ENCODE results near the gene SPACA9. TPM values are rescaled to one million over a fixed set of nuclear protein-coding genes. Genes with fewer than 3 reads are reported as not detected.

Gene SPACA9
- total RNA-seq, 6 experiments from 2014 or later, result 0.86 to 2.0 (median 1.3) TPM

DNA sequence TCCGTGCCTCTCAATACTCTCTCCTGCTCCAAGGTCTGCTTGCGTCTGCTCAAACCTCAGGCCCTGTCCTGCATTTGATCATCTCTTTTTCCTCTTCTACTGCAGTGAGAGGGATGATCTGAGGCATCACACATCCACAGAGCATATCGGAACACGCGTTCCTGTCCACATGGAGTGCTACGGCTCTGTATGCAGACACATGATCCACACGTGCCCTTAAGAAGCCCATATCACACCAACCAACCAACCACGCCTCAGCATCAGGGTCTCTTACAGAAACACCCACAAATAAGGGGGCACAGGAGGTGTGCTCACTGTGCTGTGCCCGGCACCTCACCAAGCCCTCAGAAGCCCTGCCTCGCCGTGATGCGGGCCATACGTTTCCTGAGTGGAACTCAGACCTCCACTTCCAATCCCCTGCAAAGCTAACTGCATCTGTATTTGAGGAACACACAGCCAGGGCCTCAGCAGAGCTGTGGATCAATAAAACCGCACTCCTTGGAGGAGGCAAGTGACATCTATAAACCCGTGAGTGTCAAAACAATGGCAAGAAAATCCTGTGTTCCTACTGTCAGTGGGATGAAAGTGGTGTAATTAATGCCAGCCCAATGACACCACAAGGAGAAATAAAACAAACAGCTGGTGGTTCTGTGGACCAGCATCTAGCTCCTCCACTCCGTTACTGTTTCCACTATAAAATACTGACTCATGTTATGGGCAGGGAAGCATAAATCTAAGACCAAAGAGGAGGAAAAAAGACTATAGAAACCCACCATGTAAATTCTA is 41.0 kb upstream of the SPACA9 start:
- ATAC-seq (no peak), DNase-seq (no peak)
- no peak overlapping the region for H3K27ac ChIP-seq
- TF ChIP-seq POLR2A (IDR thresholded peaks at IDR 0.05), result no peak
- TF ChIP-seq, protein P1, sequence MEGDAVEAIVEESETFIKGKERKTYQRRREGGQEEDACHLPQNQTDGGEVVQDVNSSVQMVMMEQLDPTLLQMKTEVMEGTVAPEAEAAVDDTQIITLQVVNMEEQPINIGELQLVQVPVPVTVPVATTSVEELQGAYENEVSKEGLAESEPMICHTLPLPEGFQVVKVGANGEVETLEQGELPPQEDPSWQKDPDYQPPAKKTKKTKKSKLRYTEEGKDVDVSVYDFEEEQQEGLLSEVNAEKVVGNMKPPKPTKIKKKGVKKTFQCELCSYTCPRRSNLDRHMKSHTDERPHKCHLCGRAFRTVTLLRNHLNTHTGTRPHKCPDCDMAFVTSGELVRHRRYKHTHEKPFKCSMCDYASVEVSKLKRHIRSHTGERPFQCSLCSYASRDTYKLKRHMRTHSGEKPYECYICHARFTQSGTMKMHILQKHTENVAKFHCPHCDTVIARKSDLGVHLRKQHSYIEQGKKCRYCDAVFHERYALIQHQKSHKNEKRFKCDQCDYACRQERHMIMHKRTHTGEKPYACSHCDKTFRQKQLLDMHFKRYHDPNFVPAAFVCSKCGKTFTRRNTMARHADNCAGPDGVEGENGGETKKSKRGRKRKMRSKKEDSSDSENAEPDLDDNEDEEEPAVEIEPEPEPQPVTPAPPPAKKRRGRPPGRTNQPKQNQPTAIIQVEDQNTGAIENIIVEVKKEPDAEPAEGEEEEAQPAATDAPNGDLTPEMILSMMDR (IDR thresholded peaks at IDR 0.05), result no peak
- 77% methylated on average over 16 of the region's 16 CpGs for WGBS (ENCODE audit: insufficient coverage, low coverage, low lambda C conversion rate, missing lambda C conversion rate)
- no peaks in the 10 kb centered on the region for H3K27me3 ChIP-seq
- H3K36me3 ChIP-seq, result no peaks in the 10 kb centered on the region
- H3K9me3 ChIP-seq, result no peaks in the 10 kb centered on the region
- no peaks in the 10 kb centered on the region for H3K4me1 ChIP-seq
- intact Hi-C loops (cut with DNase I), result no loop called here
- H3K4me3 ChIP-seq, result no peak overlapping the region

DNA sequence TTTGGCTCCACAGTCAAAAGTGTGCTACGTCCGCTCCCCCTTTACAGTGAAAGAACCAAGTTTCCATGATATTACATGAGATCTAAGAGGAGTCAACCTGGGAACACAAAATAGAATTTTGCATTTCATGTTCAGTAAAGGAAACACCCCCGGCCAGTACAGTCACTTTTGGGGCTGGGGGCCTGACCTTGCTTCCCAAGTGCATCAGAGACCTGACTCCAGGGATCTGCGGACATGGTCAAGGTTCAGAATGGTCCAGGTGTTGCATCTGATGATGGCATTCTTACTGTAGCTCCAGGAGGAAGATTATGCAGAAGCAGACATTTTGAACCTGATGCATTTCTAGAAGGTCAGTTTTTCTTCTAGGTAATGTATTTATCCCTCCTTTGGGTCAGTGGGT is 40.4 kb upstream of the SPACA9 start:
- ATAC-seq (no peak), DNase-seq (no peak)
- Histone ChIP-seq H3K36me3 (no peaks in the 10 kb centered on the region), H3K4me1 (no peaks in the 10 kb centered on the region), H3K27me3 (no peaks in the 10 kb centered on the region), H3K4me3 (no peak overlapping the region), H3K27ac (no peak overlapping the region), H3K9me3 (no peaks in the 10 kb centered on the region)
- TF ChIP-seq POLR2A (IDR thresholded peaks at IDR 0.05), result no peak
- TF ChIP-seq, protein P1 (IDR thresholded peaks at IDR 0.05), result no peak
- intact Hi-C loops (cut with DNase I), result no loop called here
- 68% methylated on average over 3 of the region's 4 CpGs for WGBS (ENCODE audit: insufficient coverage, low coverage, low lambda C conversion rate, missing lambda C conversion rate)

DNA sequence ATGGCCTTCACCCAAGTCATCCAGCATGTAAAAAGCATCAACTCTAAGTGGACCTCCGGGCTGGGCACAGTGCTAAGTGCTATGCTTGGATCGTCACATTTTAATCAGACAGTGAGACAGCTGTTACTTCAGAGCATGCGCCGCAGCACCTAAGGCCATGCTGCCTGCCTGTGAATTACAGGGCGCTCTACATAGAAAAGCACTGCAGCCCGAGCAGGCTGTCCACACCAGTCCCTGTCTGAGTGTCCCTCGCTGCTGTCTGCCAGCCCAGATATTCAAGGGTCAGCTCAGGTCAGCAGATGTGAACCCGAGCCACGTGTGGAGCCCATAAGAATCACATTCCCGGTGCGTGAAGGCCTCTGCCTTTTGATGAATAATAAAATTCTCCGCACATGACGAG is 37.7 kb upstream of the SPACA9 start:
- Histone ChIP-seq H3K27me3 (no peaks in the 10 kb centered on the region), H3K4me1 (no peaks in the 10 kb centered on the region), H3K4me3 (no peak overlapping the region), H3K9me3 (no peaks in the 10 kb centered on the region), H3K36me3 (no peaks in the 10 kb centered on the region), H3K27ac (no peak overlapping the region)
- WGBS (ENCODE audit: insufficient coverage, low coverage, low lambda C conversion rate, missing lambda C conversion rate), result 78% methylated on average over 10 of the region's 13 CpGs
- ATAC-seq (no peak), DNase-seq (peak in 1 of 3 donors; percentile 24)
- no peak for TF ChIP-seq POLR2A (IDR thresholded peaks at IDR 0.05)
- TF ChIP-seq, protein P1 (IDR thresholded peaks at IDR 0.05), result no peak
- intact Hi-C loops (cut with DNase I), result no loop called here

DNA sequence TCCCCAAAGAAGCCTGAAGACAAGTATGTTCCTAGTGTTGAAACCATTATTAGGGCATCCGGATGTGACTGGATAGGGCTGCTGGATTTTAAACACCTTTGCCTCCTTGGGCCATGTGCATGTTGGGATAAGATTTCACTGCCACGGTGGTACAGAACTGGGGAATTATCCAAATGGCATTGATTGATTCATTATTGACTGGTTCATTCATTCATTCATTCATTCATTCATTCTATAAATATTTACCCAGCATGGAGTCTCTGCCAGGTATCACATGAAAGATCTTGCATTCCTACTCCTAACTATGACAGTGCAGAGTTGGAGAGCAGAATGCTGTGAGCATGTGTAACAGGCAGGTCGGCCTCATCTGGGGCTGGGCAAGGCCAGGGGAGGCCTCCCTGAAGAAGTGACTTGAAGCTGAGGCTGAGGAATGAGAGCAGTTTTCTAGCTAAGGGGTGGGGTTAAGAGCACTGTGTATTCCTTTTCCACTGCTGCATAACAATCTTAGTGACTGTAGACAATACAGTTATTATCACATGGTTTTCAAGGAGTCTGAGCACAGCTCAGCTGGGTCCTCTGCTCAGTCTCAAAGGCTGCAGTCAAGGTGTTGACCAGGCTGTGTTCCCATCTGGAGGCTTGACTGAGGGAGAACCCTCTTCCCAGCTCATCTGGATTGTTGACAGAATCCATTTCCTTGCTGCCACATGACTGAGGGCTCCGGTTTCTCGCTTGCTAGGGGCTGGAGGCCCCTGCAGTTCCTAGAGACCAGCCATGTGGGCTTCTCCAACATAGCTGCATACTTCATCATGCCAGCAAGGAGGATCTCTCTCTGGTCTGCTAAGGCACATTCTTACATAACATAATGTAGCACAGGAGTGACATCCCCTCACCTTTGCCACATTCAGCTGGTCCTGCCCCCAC is 36.3 kb upstream of the SPACA9 start:
- Histone ChIP-seq H3K36me3 (no peaks in the 10 kb centered on the region), H3K27ac (no peak overlapping the region), H3K4me3 (no peak overlapping the region), H3K27me3 (no peaks in the 10 kb centered on the region), H3K4me1 (no peaks in the 10 kb centered on the region), H3K9me3 (no peaks in the 10 kb centered on the region)
- DNase-seq, result peak in 1 of 3 donors; percentile 32
- TF ChIP-seq, protein P1 (IDR thresholded peaks at IDR 0.05), result no peak
- no peak for TF ChIP-seq POLR2A (IDR thresholded peaks at IDR 0.05)
- intact Hi-C loops (cut with DNase I), result no loop called here
- 73% methylated on average over 3 of the region's 5 CpGs for WGBS (ENCODE audit: insufficient coverage, low coverage, low lambda C conversion rate, missing lambda C conversion rate)
- no peak for ATAC-seq

All from right lobe of liver (tissue), 6 donors.